GM10248 (cell line): ENCODE results near the gene PATL2.
"Not testable (repeated sequence)": the region's sequence is repeated elsewhere in the genome, so short reads cannot be mapped to it uniquely, and the experiment has no call there.

Experiments
- CTCF ChIA-PET: fragments of 300-600 bp; sonication (Branson Sonifier 250); formaldehyde crosslinking; extraction: SDS; loops from one replicate; lab custom pipeline; 2021; ENCODE audit warnings: antibody characterized with exemption; lab: Yijun Ruan, JAX
- POLR2A ChIA-PET: fragments of 350-650 bp; sonication (Branson Sonifier 250); formaldehyde crosslinking; extraction: SDS; loops from one replicate; lab custom pipeline; 2020; ENCODE audit warnings: antibody characterized with exemption; lab: Yijun Ruan, JAX
- DNase-seq: peaks from one replicate; pipeline ENCODE4 v3.0.0; 2012; ENCODE audit errors: extremely low spot score
- TF ChIP-seq, protein P1 (sequence below): IDR thresholded peaks from 2 replicates; pipeline ENCODE4 v1.5.1; 2012; ENCODE audit warnings: mild to moderate bottlenecking, low read depth; ENCODE audit errors: extremely low read depth, missing control alignments, control extremely low read depth

The PATL2 gene

DNA sequence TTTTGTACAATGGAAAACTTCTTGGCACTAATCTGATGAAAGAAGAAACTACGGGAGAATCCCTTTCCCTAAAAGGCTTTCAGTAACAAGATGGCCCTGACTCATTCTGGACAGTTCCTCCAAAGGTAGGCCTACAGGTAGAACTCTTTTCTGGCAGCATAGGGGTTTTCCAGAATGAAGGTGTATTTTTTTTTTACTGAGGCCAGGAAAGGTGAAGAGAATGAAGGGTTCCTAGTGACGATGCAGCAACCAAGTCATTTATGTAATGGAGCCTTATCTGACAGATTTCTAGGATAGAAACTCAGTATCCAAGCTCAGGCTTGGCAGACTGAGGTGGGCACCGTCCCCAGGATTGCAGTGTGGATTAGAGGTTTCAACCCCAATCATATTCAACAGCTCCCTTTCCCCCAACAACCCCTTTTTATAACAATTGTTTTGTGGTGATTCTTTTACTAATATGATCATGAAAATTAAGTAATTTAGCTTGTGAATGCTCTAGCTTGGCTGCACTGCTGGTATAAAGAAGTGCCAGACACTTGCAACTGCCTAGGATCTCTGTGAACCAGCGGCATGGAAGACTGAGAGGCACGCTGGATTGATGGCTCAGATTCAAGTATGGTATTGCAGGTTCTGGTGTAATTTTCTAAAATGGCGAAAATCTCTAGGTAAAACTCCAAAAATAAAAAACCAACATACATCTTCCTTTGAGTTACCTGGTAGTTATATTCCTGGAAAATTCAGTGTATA, 16.5 kb upstream of the PATL2 start:
- CTCF ChIA-PET: interaction anchor here (1.2 to 4.4 kb wide), 5 partner anchors 9 to 63 kb away, joined by 6 to 34 read pairs (median 16); partner anchors contain the start of genes B2M, PATL2, SPG11 and TRIM69
- TF ChIP-seq, protein P1, sequence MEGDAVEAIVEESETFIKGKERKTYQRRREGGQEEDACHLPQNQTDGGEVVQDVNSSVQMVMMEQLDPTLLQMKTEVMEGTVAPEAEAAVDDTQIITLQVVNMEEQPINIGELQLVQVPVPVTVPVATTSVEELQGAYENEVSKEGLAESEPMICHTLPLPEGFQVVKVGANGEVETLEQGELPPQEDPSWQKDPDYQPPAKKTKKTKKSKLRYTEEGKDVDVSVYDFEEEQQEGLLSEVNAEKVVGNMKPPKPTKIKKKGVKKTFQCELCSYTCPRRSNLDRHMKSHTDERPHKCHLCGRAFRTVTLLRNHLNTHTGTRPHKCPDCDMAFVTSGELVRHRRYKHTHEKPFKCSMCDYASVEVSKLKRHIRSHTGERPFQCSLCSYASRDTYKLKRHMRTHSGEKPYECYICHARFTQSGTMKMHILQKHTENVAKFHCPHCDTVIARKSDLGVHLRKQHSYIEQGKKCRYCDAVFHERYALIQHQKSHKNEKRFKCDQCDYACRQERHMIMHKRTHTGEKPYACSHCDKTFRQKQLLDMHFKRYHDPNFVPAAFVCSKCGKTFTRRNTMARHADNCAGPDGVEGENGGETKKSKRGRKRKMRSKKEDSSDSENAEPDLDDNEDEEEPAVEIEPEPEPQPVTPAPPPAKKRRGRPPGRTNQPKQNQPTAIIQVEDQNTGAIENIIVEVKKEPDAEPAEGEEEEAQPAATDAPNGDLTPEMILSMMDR: no peak
- POLR2A ChIA-PET: interaction anchor here (0.6 to 5.7 kb wide), 10 partner anchors 8 to 434 kb away, joined by 3 to 112 read pairs (median 6); partner anchors contain the start of genes B2M, PATL2, SPG11 and TRIM69
- DNase-seq: no peak

DNA sequence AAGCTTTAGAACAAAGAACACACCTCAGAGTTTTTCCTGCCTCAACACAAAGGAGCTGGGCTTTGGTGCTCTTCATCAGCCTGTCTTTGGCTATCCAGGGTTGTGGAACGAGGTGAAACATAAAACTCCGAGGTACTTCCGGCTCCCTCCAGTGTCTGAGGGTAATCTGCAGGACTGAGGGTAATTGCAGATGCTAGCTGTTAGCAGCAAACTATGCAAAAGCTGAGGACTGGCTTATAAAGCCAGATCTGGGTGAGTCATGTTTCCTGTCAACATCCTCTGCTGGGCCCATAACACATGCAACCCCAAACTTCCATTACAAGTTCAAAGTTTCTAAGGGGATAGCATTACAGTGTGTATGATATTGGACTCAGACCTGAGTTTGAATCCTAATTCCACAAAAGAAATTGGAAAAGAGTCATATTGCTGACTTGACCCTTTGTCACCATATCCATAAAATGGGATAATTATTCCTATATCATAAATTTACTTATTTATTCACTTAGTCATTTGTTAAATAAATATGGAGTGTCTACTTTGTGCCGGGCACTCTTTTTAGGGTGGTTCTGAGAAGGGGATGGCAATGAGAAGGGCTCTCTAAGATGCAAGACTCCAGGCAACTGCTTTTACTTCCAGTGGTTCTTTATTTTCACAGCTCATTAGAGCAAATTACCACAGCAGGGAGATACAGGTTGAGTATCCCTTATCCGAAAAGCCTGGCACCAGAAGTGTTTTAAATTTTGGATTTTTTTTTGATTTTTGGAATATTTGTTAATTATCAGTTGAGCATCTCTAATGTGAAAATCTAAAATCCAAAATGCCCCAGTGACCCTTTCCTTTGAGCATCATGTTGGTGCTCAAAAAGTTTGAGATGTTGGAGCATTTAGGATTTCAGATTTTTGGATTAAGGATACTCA, 15.7 kb upstream of the PATL2 start:
- ChIA-PET CTCF (interaction anchor here (0.9 to 4.4 kb wide), 7 partner anchors 10 to 134 kb away, joined by 3 to 34 read pairs (median 7); partner anchors contain the start of genes B2M, PATL2, SPG11 and TRIM69), POLR2A (interaction anchor here (0.5 to 5.7 kb wide), 12 partner anchors 10 to 435 kb away, joined by 3 to 112 read pairs (median 4); partner anchors contain the start of genes B2M, PATL2, SPG11 and TRIM69)
- DNase-seq: peak; percentile 66
- TF ChIP-seq, protein P1: no peak

DNA sequence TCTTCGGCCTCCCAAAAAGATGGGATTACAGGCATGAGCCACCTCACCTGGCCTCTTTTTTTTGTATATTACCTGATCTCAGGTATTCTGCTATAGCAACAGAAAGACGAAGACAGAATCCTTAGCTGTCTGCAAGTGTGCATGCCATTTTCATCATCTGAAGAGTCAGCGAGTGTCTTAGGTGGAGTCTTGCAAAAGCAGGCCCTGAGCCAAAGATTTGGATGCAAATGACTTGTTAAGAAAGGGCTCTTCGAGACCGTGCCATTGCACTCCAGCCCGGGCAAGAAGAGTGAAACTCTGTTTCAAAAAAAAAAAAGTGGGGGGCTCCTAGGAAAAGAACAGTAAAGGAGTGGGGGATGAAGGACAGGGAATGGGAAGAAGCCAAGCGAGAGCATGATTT, 15.0 kb upstream of the PATL2 start:
- ChIA-PET POLR2A (interaction anchor here (1.1 to 5.7 kb wide), 6 partner anchors 11 to 188 kb away, joined by 3 to 112 read pairs (median 7); partner anchors contain the start of genes B2M, PATL2, SPG11 and TRIM69), CTCF (interaction anchor here (0.9 to 4.4 kb wide), 6 partner anchors 11 to 133 kb away, joined by 3 to 34 read pairs (median 5); partner anchors contain the start of genes B2M, PATL2, SPG11 and TRIM69)
- no peak for DNase-seq
- TF ChIP-seq, protein P1: no peak

DNA sequence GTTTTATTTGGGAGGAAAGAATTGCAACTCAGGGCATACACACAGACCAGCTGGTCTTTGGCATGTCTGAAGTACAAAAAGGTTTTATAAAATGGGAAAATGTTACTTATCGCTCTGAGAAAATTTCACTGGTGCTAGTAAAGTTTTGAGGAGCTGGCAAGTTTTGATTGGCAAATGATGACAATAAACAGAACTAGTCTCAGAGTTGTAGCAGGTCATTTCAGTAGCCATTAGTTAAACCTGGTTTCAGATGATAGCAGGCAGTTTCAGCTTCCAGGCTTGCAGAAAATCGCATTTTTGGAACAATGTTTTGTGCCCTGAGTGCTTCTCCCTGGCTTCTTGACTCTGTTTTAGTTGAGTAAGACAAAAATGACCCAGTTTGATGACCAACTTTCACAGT, 10.9 kb upstream of the PATL2 start:
- TF ChIP-seq, protein P1: no peak
- POLR2A ChIA-PET: interaction anchor here (0.6 to 3.8 kb wide), 4 partner anchors 10 to 178 kb away, joined by 7 to 35 read pairs (median 11); partner anchors contain the start of genes B2M, PATL2 and TRIM69
- DNase-seq: no peak
- CTCF ChIA-PET: interaction anchor here (2.9 to 13.9 kb wide), 3 partner anchors 10 to 57 kb away, joined by 23 to 120 read pairs (median 117); partner anchors contain the start of genes B2M, PATL2, SPG11 and TRIM69

DNA sequence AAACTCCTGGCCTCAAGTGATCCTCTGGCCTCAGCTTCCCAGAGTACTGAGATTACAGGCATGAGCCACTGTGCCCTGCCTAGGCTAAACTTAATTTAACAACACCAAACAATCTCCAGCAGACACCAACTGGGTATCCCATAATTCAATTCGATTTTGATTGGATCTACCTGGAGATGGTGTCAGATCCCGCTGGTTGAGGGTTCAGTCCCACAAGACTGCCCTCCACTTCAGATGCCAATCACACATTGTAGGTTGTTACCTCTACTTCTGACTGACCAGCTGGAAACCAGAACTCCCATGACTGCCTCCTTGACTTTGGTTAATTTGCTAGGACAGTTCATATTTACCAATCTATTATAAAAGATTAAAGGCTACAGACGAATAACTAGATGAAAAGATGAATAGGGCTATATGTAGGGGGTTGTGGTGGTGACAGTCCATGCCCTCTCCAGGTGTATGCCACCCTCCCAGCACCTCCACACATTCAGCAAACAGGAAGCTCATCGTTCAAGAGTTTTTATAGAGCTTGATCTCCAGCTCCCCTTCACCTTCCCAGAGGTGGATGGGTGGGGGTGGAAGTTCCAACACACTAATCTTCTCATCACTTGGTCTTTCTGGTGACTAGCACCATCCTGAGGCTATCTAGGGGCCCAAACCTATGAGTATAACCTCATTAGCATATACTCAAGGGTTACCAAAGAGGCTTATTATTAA, 9.5 kb upstream of the PATL2 start:
- TF ChIP-seq, protein P1: no peak
- POLR2A ChIA-PET: interaction anchor here (0.5 to 3.8 kb wide), 5 partner anchors 8 to 57 kb away, joined by 4 to 35 read pairs (median 13); partner anchors contain the start of genes B2M, PATL2, SPG11 and TRIM69
- CTCF ChIA-PET: interaction anchor here (2.9 to 13.9 kb wide), 3 partner anchors 8 to 55 kb away, joined by 23 to 120 read pairs (median 117); partner anchors contain the start of genes B2M, PATL2, SPG11 and TRIM69
- no peak for DNase-seq

DNA sequence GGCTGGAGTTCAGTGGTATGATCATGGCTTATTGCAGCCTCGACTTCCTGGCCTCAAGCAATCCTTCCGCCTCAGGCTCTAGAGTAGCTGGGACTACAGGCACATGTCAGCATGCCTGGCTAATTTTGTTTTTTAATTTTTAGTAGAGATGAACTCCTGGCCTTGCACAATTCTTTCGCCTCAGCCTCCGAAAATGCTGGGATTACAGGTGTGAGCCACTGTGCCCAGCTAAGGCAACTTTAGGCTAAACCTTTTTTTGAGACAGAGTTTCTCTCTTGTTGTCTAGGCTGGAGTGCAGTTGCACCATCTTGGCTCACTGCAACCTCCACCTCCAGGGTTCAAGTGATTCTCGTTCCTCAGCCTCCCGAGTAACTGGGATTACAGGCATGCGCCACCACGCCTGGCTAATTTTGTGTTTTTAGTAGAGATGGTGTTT, 8.9 kb upstream of the PATL2 start:
- ChIA-PET POLR2A (interaction anchor here (0.5 to 3.8 kb wide), 5 partner anchors 8 to 56 kb away, joined by 4 to 35 read pairs (median 13); partner anchors contain the start of genes B2M, PATL2, SPG11 and TRIM69), CTCF (interaction anchor here (13.3 to 13.9 kb wide), 2 partner anchors 17 to 55 kb away, joined by 117 to 120 read pairs; partner anchors contain the start of genes SPG11 and TRIM69)
- not testable (repeated sequence) for DNase-seq
